ENCODE data around the gene ARSH.
"Not testable (repeated sequence)": the region's sequence is repeated elsewhere in the genome, so short reads cannot be mapped to it uniquely, and the experiment has no call there.

The ARSH gene

GRCh38 chrX:3044671-3045070 is 38.3 kb downstream of the ARSH start:
- DNase-seq, result no peak

- DNase-seq, result no peak
Observed at GRCh38 chrX:3046253-3047240, 40.2 kb downstream of the ARSH start.

- DNase-seq, result not testable (repeated sequence)
Observed at GRCh38 chrX:3050523-3051175, 44.3 kb downstream of the ARSH start.

- DNase-seq, result no peak
Observed at GRCh38 chrX:3052860-3053259, 46.5 kb downstream of the ARSH start.

- no peak for DNase-seq
Observed at GRCh38 chrX:3066555-3066954, 60.2 kb downstream of the ARSH start.

GRCh38 chrX:3075959-3076358 is 69.6 kb downstream of the ARSH start:
- DNase-seq, result no peak

GRCh38 chrX:3076416-3076991 is 70.2 kb downstream of the ARSH start:
- no peak for DNase-seq

All from NCI-H1092 (cell line).